Keratinocyte (primary cell): Measurements from ENCODE around the gene ITGA11. TPM values are rescaled to one million over a fixed set of nuclear protein-coding genes. Genes with fewer than 3 reads are reported as not detected.

Experiments used
- DNase-seq: peaks from one replicate; pipeline ENCODE4 v3.0.0-alpha.2; 2011; ENCODE audit warnings: low read depth, missing footprints, low spot score
- FAIRE-seq: peaks from 2 replicates; lab custom pipeline; 2011; peaks lifted over from hg19 to GRCh38; lab: Jason Lieb, UNC
- H2AFZ ChIP-seq: 2 replicates; pipeline ENCODE4 v1.6.0; 2012; ENCODE audit warnings: low read length, control low read depth, inconsistent platforms; ENCODE audit not compliant: control insufficient read depth
- H3K27ac ChIP-seq: 2 replicates; pipeline ENCODE4 v1.5.1; 2011; ENCODE audit warnings: low read length; ENCODE audit not compliant: control insufficient read depth, insufficient read depth
- H3K27me3 ChIP-seq: 3 replicates; pipeline ENCODE4 v1.6.0; 2011; ENCODE audit warnings: low read length; ENCODE audit not compliant: control insufficient read depth, insufficient read depth; ENCODE audit errors: extremely low read depth
- H3K36me3 ChIP-seq, 2 experiments: 2 replicates in 1 of 2; 3 replicates in 1 of 2; pipeline ENCODE4 v1.5.1; 2011; ENCODE audit warnings: low read length in 2 of 2, mild to moderate bottlenecking in 1 of 2; ENCODE audit not compliant: control insufficient read depth in 2 of 2, insufficient read depth in 2 of 2; ENCODE audit errors: extremely low read depth in 1 of 2
- H3K4me1 ChIP-seq: 3 replicates; pipeline ENCODE4 v1.5.1; 2011; ENCODE audit warnings: low read length; ENCODE audit not compliant: control insufficient read depth, insufficient read depth; ENCODE audit errors: extremely low read depth
- H3K4me2 ChIP-seq: 3 replicates; pipeline ENCODE4 v1.6.0; 2011; ENCODE audit warnings: low read depth, low read length; ENCODE audit not compliant: control insufficient read depth, insufficient read depth; ENCODE audit errors: extremely low read depth
- H3K4me3 ChIP-seq, 3 experiments: fragments of 200-600 bp in 1 of 3; sonication (generic) in 1 of 3; 2 replicates in 2 of 3; 3 replicates in 1 of 3; pipeline ENCODE4 v1.5.1; 2011 to 2016; ENCODE audit warnings: low read length in 3 of 3, mild to moderate bottlenecking in 3 of 3, control low read depth in 2 of 3, inconsistent platforms in 1 of 3, low read depth in 1 of 3, mixed read lengths in 1 of 3, mixed run types in 1 of 3, moderate library complexity in 1 of 3; ENCODE audit not compliant: control insufficient read depth in 2 of 3, insufficient read depth in 2 of 3; ENCODE audit errors: extremely low read depth in 1 of 3
- H3K79me2 ChIP-seq: 2 replicates; pipeline ENCODE4 v1.6.0; 2012; ENCODE audit warnings: low read length; ENCODE audit not compliant: control insufficient read depth, insufficient read depth
- H3K9ac ChIP-seq: 3 replicates; pipeline ENCODE4 v1.6.0; 2011; ENCODE audit warnings: low read length; ENCODE audit not compliant: control insufficient read depth, insufficient read depth; ENCODE audit errors: extremely low read depth
- H3K9me1 ChIP-seq: 3 replicates; pipeline ENCODE4 v1.6.0; 2011; ENCODE audit warnings: low read length; ENCODE audit not compliant: control insufficient read depth, insufficient read depth; ENCODE audit errors: extremely low read depth
- H3K9me3 ChIP-seq: 2 replicates; pipeline ENCODE4 v1.5.1; 2012; ENCODE audit warnings: low read depth, low read length; ENCODE audit not compliant: control insufficient read depth
- H4K20me1 ChIP-seq: 3 replicates; pipeline ENCODE4 v1.6.0; 2011; ENCODE audit warnings: low read length; ENCODE audit not compliant: control insufficient read depth, insufficient read depth; ENCODE audit errors: extremely low read depth
- EZH2 ChIP-seq: IDR thresholded peaks from one replicate; pipeline ENCODE4 v1.6.1; 2012; ENCODE audit warnings: inconsistent platforms, mild to moderate bottlenecking, low read length, moderate library complexity
- dilution Hi-C: fragments of 300-500 bp; cut with MboI; formaldehyde crosslinking; loops from one replicate; pipeline ENCODE4 v1.7.0; 2020; ENCODE audit warnings: low sequenced_read_pairs; ENCODE audit not compliant: extremely low pct_ligation_motif_present
- polyA plus RNA-seq, 5 experiments: library from polyadenylated mRNA; depleted of rRNA in 3 of 5; stranded (reverse) in 3 of 5; stranded (forward) in 1 of 5; unstranded in 1 of 5; fragments of >200 nt; gene quantifications; 1 replicate in 1 of 5; 2 replicates in 3 of 5; 3 replicates in 1 of 5; pipeline versions ENCODE4 v1.2.1 to v1.2.3, GENCODE V29; 2011 to 2012; ENCODE audit warnings: missing spikeins in 2 of 5, low read depth in 1 of 5, low replicate concordance in 1 of 5
- TF ChIP-seq, protein P1 (sequence below), 3 experiments: IDR thresholded peaks in 1 of 3; conservative IDR thresholded peaks in 1 of 3; optimal IDR thresholded peaks in 1 of 3; 2 replicates in 2 of 3; 3 replicates in 1 of 3; pipeline versions ENCODE3 to v1.5.1; 2011; ENCODE audit warnings: low read length in 3 of 3, mild to moderate bottlenecking in 3 of 3, moderate library complexity in 2 of 3, control low read depth in 1 of 3, inconsistent platforms in 1 of 3; ENCODE audit not compliant: insufficient read depth in 2 of 3; ENCODE audit errors: extremely low read depth in 1 of 3

Gene ITGA11
- polyA plus RNA-seq, 1 donor (not counting 4 experiments of a cell fraction or from before 2014, with no cell fraction given) = not detected

GRCh38 chr15:68301301-68301700, 130.7 kb downstream of the ITGA11 start:
- dilution Hi-C loops = no loop called here
- Histone ChIP-seq H2AFZ (no peak overlapping the region), H3K27me3 (no peaks in the 10 kb centered on the region), H3K9ac (no peak overlapping the region), H4K20me1 (no peaks in the 10 kb centered on the region), H3K27ac (no peak overlapping the region), H3K79me2 (no peaks in the 10 kb centered on the region), H3K36me3 (peaks cover 2 to 10% of the 10 kb centered on the region in 2 experiments), H3K4me3 (no peak overlapping the region), H3K9me3 (no peaks in the 10 kb centered on the region), H3K4me2 (no peak overlapping the region), H3K4me1 (peaks cover 31% of the 10 kb centered on the region), H3K9me1 (peaks cover 6% of the 10 kb centered on the region)
- DNase-seq (no peak), FAIRE-seq (no peak)
- TF ChIP-seq, protein P1, sequence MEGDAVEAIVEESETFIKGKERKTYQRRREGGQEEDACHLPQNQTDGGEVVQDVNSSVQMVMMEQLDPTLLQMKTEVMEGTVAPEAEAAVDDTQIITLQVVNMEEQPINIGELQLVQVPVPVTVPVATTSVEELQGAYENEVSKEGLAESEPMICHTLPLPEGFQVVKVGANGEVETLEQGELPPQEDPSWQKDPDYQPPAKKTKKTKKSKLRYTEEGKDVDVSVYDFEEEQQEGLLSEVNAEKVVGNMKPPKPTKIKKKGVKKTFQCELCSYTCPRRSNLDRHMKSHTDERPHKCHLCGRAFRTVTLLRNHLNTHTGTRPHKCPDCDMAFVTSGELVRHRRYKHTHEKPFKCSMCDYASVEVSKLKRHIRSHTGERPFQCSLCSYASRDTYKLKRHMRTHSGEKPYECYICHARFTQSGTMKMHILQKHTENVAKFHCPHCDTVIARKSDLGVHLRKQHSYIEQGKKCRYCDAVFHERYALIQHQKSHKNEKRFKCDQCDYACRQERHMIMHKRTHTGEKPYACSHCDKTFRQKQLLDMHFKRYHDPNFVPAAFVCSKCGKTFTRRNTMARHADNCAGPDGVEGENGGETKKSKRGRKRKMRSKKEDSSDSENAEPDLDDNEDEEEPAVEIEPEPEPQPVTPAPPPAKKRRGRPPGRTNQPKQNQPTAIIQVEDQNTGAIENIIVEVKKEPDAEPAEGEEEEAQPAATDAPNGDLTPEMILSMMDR (optimal IDR thresholded peaks at IDR 0.05 in 1 of 3, IDR thresholded peaks at IDR 0.05 in 1 of 3, conservative IDR thresholded peaks at IDR 0.05 in 1 of 3; ENCODE audit: extremely low read depth in 1 of 3, insufficient read depth in 2 of 3, low read length in 3 of 3) = no peak
- TF ChIP-seq EZH2 = no peak

GRCh38 chr15:68300115-68300940, 131.6 kb downstream of the ITGA11 start:
- no peak for FAIRE-seq
- dilution Hi-C loops = no loop called here
- no peak overlapping the region for H3K4me2 ChIP-seq

More at GRCh38 chr15:68300115-68300940, 131.6 kb downstream of the ITGA11 start:
- H4K20me1 ChIP-seq = no peaks in the 10 kb centered on the region
- H3K27ac ChIP-seq = no peak overlapping the region
- no peak for DNase-seq
- peaks cover 5% of the 10 kb centered on the region for H3K79me2 ChIP-seq
- H3K27me3 ChIP-seq = no peaks in the 10 kb centered on the region
- H3K9me3 ChIP-seq = no peaks in the 10 kb centered on the region
- H3K36me3 ChIP-seq = peaks cover 2 to 11% of the 10 kb centered on the region in 2 experiments
- no peak overlapping the region for H3K4me3 ChIP-seq
- H3K9ac ChIP-seq = no peak overlapping the region
- peaks cover 21% of the 10 kb centered on the region for H3K4me1 ChIP-seq
- H2AFZ ChIP-seq = no peak overlapping the region
- TF ChIP-seq, protein P1 (optimal IDR thresholded peaks at IDR 0.05 in 1 of 3, IDR thresholded peaks at IDR 0.05 in 1 of 3, conservative IDR thresholded peaks at IDR 0.05 in 1 of 3; ENCODE audit: extremely low read depth in 1 of 3, insufficient read depth in 2 of 3, low read length in 3 of 3) = no peak
- no peak for TF ChIP-seq EZH2
- peaks cover 4% of the 10 kb centered on the region for H3K9me1 ChIP-seq
